H9 (cell line): ENCODE data around the gene NPB. TPM values are rescaled to one million over a fixed set of nuclear protein-coding genes. Genes with fewer than 3 reads are reported as not detected.
A peak's percentile ranks its signal among the peaks of the same experiment; 100 is the strongest.

Experiments used
- DNase-seq: peaks from one replicate; pipeline ENCODE4 v3.0.0-alpha.2; 2017
- H2AFZ ChIP-seq: one replicate; pipeline ENCODE4 v1.6.1; 2013; ENCODE audit warnings: mild to moderate bottlenecking, low read length, control low read depth, moderate library complexity
- H2AK5ac ChIP-seq: 2 replicates; pipeline ENCODE4 v1.6.1; 2013; ENCODE audit warnings: low read length, control low read depth, mixed read lengths; ENCODE audit not compliant: insufficient read length
- H2BK120ac ChIP-seq: one replicate; pipeline ENCODE4 v1.6.1; 2013; ENCODE audit warnings: low read depth, mild to moderate bottlenecking, low read length, control low read depth, inconsistent platforms; ENCODE audit not compliant: poor library complexity, severe bottlenecking
- H2BK12ac ChIP-seq: 2 replicates; pipeline ENCODE4 v1.6.1; 2013; ENCODE audit warnings: low read length, control low read depth, mixed read lengths, low read depth; ENCODE audit not compliant: insufficient read length
- H2BK15ac ChIP-seq: 2 replicates; pipeline ENCODE4 v1.6.1; 2013; ENCODE audit warnings: low read depth, low read length, control low read depth
- H2BK20ac ChIP-seq: one replicate; pipeline ENCODE4 v1.6.1; 2013; ENCODE audit warnings: low read depth, mild to moderate bottlenecking, low read length, control low read depth, inconsistent platforms; ENCODE audit not compliant: poor library complexity, severe bottlenecking
- H2BK5ac ChIP-seq: 2 replicates; pipeline ENCODE4 v1.6.1; 2013; ENCODE audit warnings: low read length, control low read depth, mixed read lengths; ENCODE audit not compliant: insufficient read length
- H3K14ac ChIP-seq: 2 replicates; pipeline ENCODE4 v1.6.1; 2013; ENCODE audit warnings: low read length, control low read depth; ENCODE audit not compliant: insufficient read depth
- H3K18ac ChIP-seq: 2 replicates; pipeline ENCODE4 v1.6.1; 2013; ENCODE audit warnings: low read depth, mild to moderate bottlenecking, mixed read lengths, low read length, control low read depth; ENCODE audit not compliant: insufficient read length
- H3K23ac ChIP-seq: 2 replicates; pipeline ENCODE4 v1.6.1; 2013; ENCODE audit warnings: low read length, control low read depth, mixed read lengths, low read depth; ENCODE audit not compliant: insufficient read length
- H3K23me2 ChIP-seq: 2 replicates; pipeline ENCODE4 v1.6.1; 2013; ENCODE audit warnings: low read depth, mild to moderate bottlenecking, mixed read lengths, low read length, control low read depth; ENCODE audit not compliant: insufficient read length, poor library complexity, severe bottlenecking
- H3K27ac ChIP-seq: 2 replicates; pipeline ENCODE4 v1.5.1; 2013; ENCODE audit warnings: low read length, control low read depth, mixed read lengths, low read depth; ENCODE audit not compliant: insufficient read length
- H3K27me3 ChIP-seq: 2 replicates; pipeline ENCODE4 v1.6.1; 2013; ENCODE audit warnings: low read length, control low read depth, inconsistent platforms; ENCODE audit not compliant: insufficient read depth
- H3K4ac ChIP-seq: 2 replicates; pipeline ENCODE4 v1.6.1; 2013; ENCODE audit warnings: low read depth, mild to moderate bottlenecking, control low read depth, inconsistent platforms, low read length, moderate library complexity
- H3K4me1 ChIP-seq: 2 replicates; pipeline ENCODE4 v1.6.1; 2013; ENCODE audit warnings: low read length, control low read depth, inconsistent platforms; ENCODE audit not compliant: insufficient read depth
- H3K4me2 ChIP-seq: 2 replicates; pipeline ENCODE4 v1.6.1; 2013; ENCODE audit warnings: low read length, control low read depth, mixed read lengths; ENCODE audit not compliant: insufficient read length, insufficient read depth
- H3K56ac ChIP-seq: 2 replicates; pipeline ENCODE4 v1.6.1; 2013; ENCODE audit warnings: low read depth, mild to moderate bottlenecking, mixed read lengths, low read length, control low read depth; ENCODE audit not compliant: insufficient read length
- H3K79me1 ChIP-seq: 2 replicates; pipeline ENCODE4 v1.6.1; 2013; ENCODE audit warnings: low read depth, mild to moderate bottlenecking, moderate library complexity, low read length, control low read depth, inconsistent platforms; ENCODE audit not compliant: insufficient read depth, poor library complexity, severe bottlenecking
- H3K79me2 ChIP-seq: 2 replicates; pipeline ENCODE4 v1.6.1; 2013; ENCODE audit warnings: low read length, control low read depth, inconsistent platforms; ENCODE audit not compliant: insufficient read depth
- H3K9ac ChIP-seq: 2 replicates; pipeline ENCODE4 v1.6.1; 2013; ENCODE audit warnings: low read length, control low read depth, mixed read lengths; ENCODE audit not compliant: insufficient read length; ENCODE audit errors: extremely low read depth
- H3K9me3 ChIP-seq: one replicate; pipeline ENCODE4 v1.6.1; 2013; ENCODE audit warnings: low read depth, low read length, inconsistent platforms; ENCODE audit not compliant: control insufficient read depth
- H3T11ph ChIP-seq: one replicate; pipeline ENCODE4 v1.6.1; 2013; ENCODE audit warnings: mild to moderate bottlenecking, low read length, control low read depth, inconsistent platforms
- H4K20me1 ChIP-seq: one replicate; pipeline ENCODE4 v1.6.1; 2013; ENCODE audit not compliant: control insufficient read depth, insufficient read length, insufficient read depth
- H4K5ac ChIP-seq: 2 replicates; pipeline ENCODE4 v1.6.1; 2013; ENCODE audit warnings: low read depth, mild to moderate bottlenecking, mixed read lengths, low read length, control low read depth; ENCODE audit not compliant: insufficient read length
- H4K8ac ChIP-seq: replicated peaks from 2 replicates; pipeline ENCODE4 v1.6.1; 2013; ENCODE audit warnings: low read length, control low read depth, mixed read lengths, low read depth; ENCODE audit not compliant: insufficient read length
- H4K91ac ChIP-seq: 2 replicates; pipeline ENCODE4 v1.6.1; 2013; ENCODE audit warnings: low read depth, mild to moderate bottlenecking, moderate library complexity, mixed read lengths, low read length, control low read depth; ENCODE audit not compliant: insufficient read length
- H3K27ac Mint-ChIP-seq, 3 experiments: 2 replicates in 2 of 3; 3 replicates in 1 of 3; pipeline ENCODE4 v1.8.0; 2020 to 2021; ENCODE audit warnings: mixed read lengths in 3 of 3, mild to moderate bottlenecking in 1 of 3, moderate library complexity in 1 of 3
- H3K27me3 Mint-ChIP-seq: 2 replicates; pipeline ENCODE4 v1.8.0; 2021; ENCODE audit warnings: low read depth, mild to moderate bottlenecking, moderate library complexity, mixed read lengths
- H3K36me3 Mint-ChIP-seq, 3 experiments: 2 replicates in 2 of 3; 3 replicates in 1 of 3; pipeline ENCODE4 v1.8.0; 2020 to 2021; ENCODE audit warnings: low read depth in 3 of 3, mixed read lengths in 3 of 3; ENCODE audit not compliant: insufficient read depth in 1 of 3
- H3K4me1 Mint-ChIP-seq, 2 experiments: 2 replicates each; pipeline ENCODE4 v1.8.0; 2020; ENCODE audit warnings: mixed read lengths in 2 of 2
- H3K4me3 Mint-ChIP-seq, 2 experiments: 2 replicates in 1 of 2; 3 replicates in 1 of 2; pipeline ENCODE4 v1.8.0; 2020 to 2021; ENCODE audit warnings: mild to moderate bottlenecking in 2 of 2, mixed read lengths in 2 of 2, moderate library complexity in 1 of 2
- H3K9me3 Mint-ChIP-seq, 2 experiments: 2 replicates in 1 of 2; 3 replicates in 1 of 2; pipeline ENCODE4 v1.8.0; 2020; ENCODE audit warnings: mild to moderate bottlenecking in 2 of 2, mixed read lengths in 2 of 2, moderate library complexity in 1 of 2
- CTCF ChIP-seq: fragments of 200-600 bp; sonication (generic); conservative IDR thresholded peaks from 3 replicates; pipeline ENCODE4 v1.8.0; 2021; ENCODE audit warnings: antibody characterized with exemption, mild to moderate bottlenecking
- WGBS: extraction: QIAGEN DNeasy Blood & Tissue Kit; methylation state at CpG from one replicate; pipeline ENCODE4 v1.1.7; 2013; ENCODE audit warnings: missing lambda C conversion rate, low lambda C conversion rate, mixed read lengths; ENCODE audit not compliant: insufficient read length; ENCODE audit errors: extremely low coverage; 5-methylcytosine and 5-hydroxymethylcytosine counted together
- total RNA-seq: library from RNA; stranded (reverse); gene quantifications from 2 replicates; pipeline ENCODE4 v1.2.1, GENCODE V29; 2021

The NPB gene
- total RNA-seq, 1 experiment from 2014 or later: 2.1 TPM

- Histone ChIP-seq H3K79me2 (peaks cover 20% of the 10 kb centered on the region; the same call in 1 of the 2 replicates), H4K20me1 (peaks cover 4% of the 10 kb centered on the region), H2BK15ac (no peak overlapping the region), H2AFZ (no peak overlapping the region), H3K18ac (no peak overlapping the region), H3K79me1 (peaks cover 12% of the 10 kb centered on the region), H4K5ac (no peak overlapping the region), H4K91ac (no peak overlapping the region), H3K9ac (no peak overlapping the region), H2BK20ac (no peak overlapping the region), H3K27ac (no peak overlapping the region), H3K4me1 (peaks cover 3% of the 10 kb centered on the region; the same call in 1 of the 2 replicates), H2AK5ac (no peak overlapping the region), H3K4ac (no peak overlapping the region), H3K4me2 (no peak overlapping the region), H2BK12ac (no peak overlapping the region), H2BK5ac (no peak overlapping the region), H3K9me3 (no peaks in the 10 kb centered on the region), H3K23ac (no peak overlapping the region), H4K8ac (no peak overlapping the region), H3K56ac (no peak overlapping the region), H3K14ac (no peak overlapping the region), H3K23me2 (peaks cover 7% of the 10 kb centered on the region), H3T11ph (no peak overlapping the region), H2BK120ac (no peak overlapping the region), H3K27me3 (no peaks in the 10 kb centered on the region)
- Mint-ChIP-seq H3K4me3 (no peak overlapping the region), H3K36me3 (peaks cover 33 to 77% (median 70%) of the 10 kb centered on the region in 3 experiments; a peak in 6 of 7 replicates), H3K27ac (peak overlapping the region in 1 of 3 experiments; percentile 53; a peak in 2 of 7 replicates), H3K27me3 (no peaks in the 10 kb centered on the region; the same call in 1 of the 2 replicates), H3K9me3 (no peaks in the 10 kb centered on the region), H3K4me1 (peaks cover 5 to 10% of the 10 kb centered on the region in 2 experiments)
- no peak for DNase-seq
- WGBS: no CpG with 5 or more reads among the region's 29 CpGs
- TF ChIP-seq CTCF: peak; percentile 42; the same call in 2 of the 3 replicates
These were observed 46.9 kb upstream of the NPB start for GRCh38 chr17:81854974-81855774.
